Trophoblast cell (in vitro differentiated cells and primary cell): ENCODE measurements around the gene TMEM209.
"Not testable (repeated sequence)": the region's sequence is repeated elsewhere in the genome, so short reads cannot be mapped to it uniquely, and the experiment has no call there.

Experiments
- DNase-seq, 2 donors: peaks; one replicate each; pipeline ENCODE4 v3.0.0-alpha.2; 2016
- H2AFZ ChIP-seq: 2 replicates; pipeline ENCODE4 v1.6.1; 2013; ENCODE audit warnings: low read length, moderate library complexity, mild to moderate bottlenecking; ENCODE audit not compliant: insufficient read depth, poor library complexity
- H2AK5ac ChIP-seq: 2 replicates; pipeline ENCODE4 v1.6.1; 2013; ENCODE audit warnings: mild to moderate bottlenecking, low read length
- H2BK120ac ChIP-seq: 2 replicates; pipeline ENCODE4 v1.6.1; 2013; ENCODE audit warnings: low read length, mild to moderate bottlenecking, moderate library complexity; ENCODE audit not compliant: insufficient read depth, poor library complexity
- H2BK12ac ChIP-seq: 2 replicates; pipeline ENCODE4 v1.6.1; 2013; ENCODE audit warnings: mild to moderate bottlenecking, low read length, moderate library complexity
- H2BK5ac ChIP-seq: 2 replicates; pipeline ENCODE4 v1.6.1; 2013; ENCODE audit warnings: low read length, low read depth, moderate library complexity, mild to moderate bottlenecking; ENCODE audit not compliant: poor library complexity
- H3K14ac ChIP-seq: 2 replicates; pipeline ENCODE4 v1.6.1; 2013; ENCODE audit warnings: mild to moderate bottlenecking, low read length
- H3K18ac ChIP-seq: 2 replicates; pipeline ENCODE4 v1.6.1; 2013; ENCODE audit warnings: mild to moderate bottlenecking, low read length
- H3K23ac ChIP-seq: 2 replicates; pipeline ENCODE4 v1.6.1; 2013; ENCODE audit warnings: low read length
- H3K27ac ChIP-seq: 2 replicates; pipeline ENCODE4 v1.5.1; 2013; ENCODE audit warnings: low read depth, mild to moderate bottlenecking, inconsistent platforms, low read length, moderate library complexity
- H3K27me3 ChIP-seq: 2 replicates; pipeline ENCODE4 v1.6.1; 2013; ENCODE audit warnings: inconsistent platforms, mild to moderate bottlenecking, low read length, moderate library complexity; ENCODE audit not compliant: insufficient read depth
- H3K36me3 ChIP-seq, 2 experiments: 1 replicate in 1 of 2; 2 replicates in 1 of 2; pipeline ENCODE4 v1.6.1; 2013; ENCODE audit warnings: low read length in 2 of 2, mild to moderate bottlenecking in 2 of 2, moderate library complexity in 1 of 2; ENCODE audit not compliant: insufficient read depth in 2 of 2, control insufficient read depth in 1 of 2
- H3K4ac ChIP-seq: 2 replicates; pipeline ENCODE4 v1.6.1; 2013; ENCODE audit warnings: low read depth, mild to moderate bottlenecking, low read length, moderate library complexity
- H3K4me1 ChIP-seq, 2 experiments: 1 replicate in 1 of 2; 2 replicates in 1 of 2; pipeline ENCODE4 v1.6.1; 2013; ENCODE audit warnings: low read length in 2 of 2, mild to moderate bottlenecking in 2 of 2, moderate library complexity in 1 of 2; ENCODE audit not compliant: insufficient read depth in 2 of 2, control insufficient read depth in 1 of 2
- H3K4me2 ChIP-seq: 2 replicates; pipeline ENCODE4 v1.6.1; 2013; ENCODE audit warnings: inconsistent platforms, mild to moderate bottlenecking, low read length, moderate library complexity
- H3K4me3 ChIP-seq: 2 replicates; pipeline ENCODE4 v1.5.1; 2013; ENCODE audit warnings: mild to moderate bottlenecking, low read depth, low read length, inconsistent platforms
- H3K79me1 ChIP-seq: one replicate; pipeline ENCODE4 v1.6.1; 2013; ENCODE audit warnings: low read length
- H3K79me2 ChIP-seq: 2 replicates; pipeline ENCODE4 v1.6.1; 2013; ENCODE audit warnings: low read length, mild to moderate bottlenecking; ENCODE audit not compliant: control insufficient read depth, insufficient read depth, poor library complexity
- H3K9ac ChIP-seq: 2 replicates; pipeline ENCODE4 v1.6.1; 2013; ENCODE audit warnings: mild to moderate bottlenecking, low read length
- H3K9me3 ChIP-seq: 2 replicates; pipeline ENCODE4 v1.6.1; 2013; ENCODE audit warnings: low read depth, mild to moderate bottlenecking, control low read depth, inconsistent platforms, low read length; ENCODE audit not compliant: insufficient read depth
- H4K12ac ChIP-seq: 2 replicates; pipeline ENCODE4 v1.6.1; 2013; ENCODE audit warnings: low read depth, mild to moderate bottlenecking, low read length, moderate library complexity
- H4K8ac ChIP-seq: 2 replicates; pipeline ENCODE4 v1.6.1; 2013; ENCODE audit warnings: low read depth, mild to moderate bottlenecking, low read length, moderate library complexity
- H4K91ac ChIP-seq: one replicate; pipeline ENCODE4 v1.6.1; 2013; ENCODE audit warnings: low read depth, mild to moderate bottlenecking, low read length, moderate library complexity
- WGBS: extraction: QIAGEN DNeasy Blood & Tissue Kit; methylation state at CpG from one replicate; pipeline ENCODE4 v1.1.7; 2013; ENCODE audit warnings: missing lambda C conversion rate; ENCODE audit not compliant: insufficient read length, insufficient coverage; ENCODE audit errors: extremely low coverage; 5-methylcytosine and 5-hydroxymethylcytosine counted together

Gene TMEM209

GRCh38 chr7:130129011-130129411 is 76.2 kb downstream of the TMEM209 start:
- DNase-seq: no peak
- Histone ChIP-seq H3K4me3 (no peak overlapping the region), H4K12ac (no peak overlapping the region), H3K27ac (no peak overlapping the region), H4K8ac (no peak overlapping the region), H3K23ac (no peak overlapping the region), H3K4me2 (no peak overlapping the region), H3K18ac (no peak overlapping the region), H2BK120ac (no peak overlapping the region), H3K27me3 (no peaks in the 10 kb centered on the region), H3K4me1 (no peaks in the 10 kb centered on the region), H2BK5ac (no peak overlapping the region), H2BK12ac (no peak overlapping the region), H3K79me2 (no peaks in the 10 kb centered on the region), H2AFZ (no peak overlapping the region), H3K79me1 (no peaks in the 10 kb centered on the region), H3K9ac (no peak overlapping the region), H2AK5ac (no peak overlapping the region), H3K36me3 (peaks cover 13 to 18% of the 10 kb centered on the region in 2 experiments), H4K91ac (no peak overlapping the region), H3K9me3 (no peaks in the 10 kb centered on the region), H3K4ac (no peak overlapping the region), H3K14ac (no peak overlapping the region)
- no CpG with 5 or more reads among the region's 4 CpGs for WGBS

GRCh38 chr7:130127821-130128317 is 77.3 kb downstream of the TMEM209 start:
- peaks cover 13 to 18% of the 10 kb centered on the region in 2 experiments for H3K36me3 ChIP-seq
- no CpG with 5 or more reads among the region's 1 CpG for WGBS
- H3K23ac ChIP-seq: no peak overlapping the region
- H3K14ac ChIP-seq: no peak overlapping the region
- no peak overlapping the region for H3K27ac ChIP-seq
- H3K4me3 ChIP-seq: no peak overlapping the region
- H2BK120ac ChIP-seq: no peak overlapping the region
- no peak overlapping the region for H3K4ac ChIP-seq
- H2BK12ac ChIP-seq: no peak overlapping the region
- no peak overlapping the region for H4K8ac ChIP-seq
- H3K27me3 ChIP-seq: no peaks in the 10 kb centered on the region
- H4K91ac ChIP-seq: no peak overlapping the region
- H2BK5ac ChIP-seq: no peak overlapping the region
- H3K9ac ChIP-seq: no peak overlapping the region
- no peaks in the 10 kb centered on the region for H3K79me2 ChIP-seq
- no peak overlapping the region for H2AFZ ChIP-seq
- H2AK5ac ChIP-seq: no peak overlapping the region
- H4K12ac ChIP-seq: no peak overlapping the region
- no peaks in the 10 kb centered on the region for H3K79me1 ChIP-seq
- H3K4me2 ChIP-seq: no peak overlapping the region
- H3K18ac ChIP-seq: no peak overlapping the region
- H3K9me3 ChIP-seq: no peaks in the 10 kb centered on the region
- DNase-seq: no peak
- no peaks in the 10 kb centered on the region for H3K4me1 ChIP-seq

GRCh38 chr7:130127404-130127803 is 77.8 kb downstream of the TMEM209 start:
- no peak overlapping the region for H3K23ac ChIP-seq
- no CpG with 5 or more reads among the region's 2 CpGs for WGBS
- H3K27ac ChIP-seq: no peak overlapping the region

GRCh38 chr7:130126840-130127239 is 78.4 kb downstream of the TMEM209 start:
- H3K9ac ChIP-seq, H3K79me2 ChIP-seq, H3K14ac ChIP-seq, H3K4me2 ChIP-seq, H4K8ac ChIP-seq, H3K4ac ChIP-seq, H3K27ac ChIP-seq, H2AFZ ChIP-seq, H2BK5ac ChIP-seq, H3K18ac ChIP-seq, H3K4me1 ChIP-seq, H3K9me3 ChIP-seq, H3K79me1 ChIP-seq, H2BK12ac ChIP-seq, H3K4me3 ChIP-seq, DNase-seq, H2BK120ac ChIP-seq, H3K23ac ChIP-seq, H3K27me3 ChIP-seq, H4K91ac ChIP-seq, H4K12ac ChIP-seq, H2AK5ac ChIP-seq: not testable (repeated sequence)
- WGBS: no CpG with 5 or more reads among the region's 3 CpGs
- H3K36me3 ChIP-seq: peaks cover 13 to 22% of the 10 kb centered on the region in 2 experiments

More at GRCh38 chr7:130127404-130127803, 77.8 kb downstream of the TMEM209 start:
- Histone ChIP-seq H2AFZ (no peak overlapping the region), H4K12ac (no peak overlapping the region), H3K27me3 (no peaks in the 10 kb centered on the region), H2AK5ac (no peak overlapping the region), H2BK120ac (no peak overlapping the region), H3K18ac (no peak overlapping the region), H3K4ac (no peak overlapping the region), H3K14ac (no peak overlapping the region), H3K36me3 (peaks cover 14 to 23% of the 10 kb centered on the region in 2 experiments), H2BK12ac (no peak overlapping the region), H2BK5ac (no peak overlapping the region), H3K4me1 (no peaks in the 10 kb centered on the region), H3K4me3 (no peak overlapping the region), H4K91ac (no peak overlapping the region), H4K8ac (no peak overlapping the region), H3K79me1 (no peaks in the 10 kb centered on the region), H3K9me3 (no peaks in the 10 kb centered on the region), H3K9ac (no peak overlapping the region), H3K79me2 (no peaks in the 10 kb centered on the region), H3K4me2 (no peak overlapping the region)
- no peak for DNase-seq
